H9 (cell line): ENCODE data around the gene ASTN2. TPM values are rescaled to one million over a fixed set of nuclear protein-coding genes. Genes with fewer than 3 reads are reported as not detected.

Source experiments
- DNase-seq: peaks from one replicate; pipeline ENCODE4 v3.0.0-alpha.2; 2017
- H2AFZ ChIP-seq: one replicate; pipeline ENCODE4 v1.6.1; 2013; ENCODE audit warnings: mild to moderate bottlenecking, low read length, control low read depth, moderate library complexity
- H2AK5ac ChIP-seq: 2 replicates; pipeline ENCODE4 v1.6.1; 2013; ENCODE audit warnings: low read length, control low read depth, mixed read lengths; ENCODE audit not compliant: insufficient read length
- H2BK120ac ChIP-seq: one replicate; pipeline ENCODE4 v1.6.1; 2013; ENCODE audit warnings: low read depth, mild to moderate bottlenecking, low read length, control low read depth, inconsistent platforms; ENCODE audit not compliant: poor library complexity, severe bottlenecking
- H2BK12ac ChIP-seq: 2 replicates; pipeline ENCODE4 v1.6.1; 2013; ENCODE audit warnings: low read length, control low read depth, mixed read lengths, low read depth; ENCODE audit not compliant: insufficient read length
- H2BK15ac ChIP-seq: 2 replicates; pipeline ENCODE4 v1.6.1; 2013; ENCODE audit warnings: low read depth, low read length, control low read depth
- H2BK20ac ChIP-seq: one replicate; pipeline ENCODE4 v1.6.1; 2013; ENCODE audit warnings: low read depth, mild to moderate bottlenecking, low read length, control low read depth, inconsistent platforms; ENCODE audit not compliant: poor library complexity, severe bottlenecking
- H2BK5ac ChIP-seq: 2 replicates; pipeline ENCODE4 v1.6.1; 2013; ENCODE audit warnings: low read length, control low read depth, mixed read lengths; ENCODE audit not compliant: insufficient read length
- H3K14ac ChIP-seq: 2 replicates; pipeline ENCODE4 v1.6.1; 2013; ENCODE audit warnings: low read length, control low read depth; ENCODE audit not compliant: insufficient read depth
- H3K18ac ChIP-seq: 2 replicates; pipeline ENCODE4 v1.6.1; 2013; ENCODE audit warnings: low read depth, mild to moderate bottlenecking, mixed read lengths, low read length, control low read depth; ENCODE audit not compliant: insufficient read length
- H3K23ac ChIP-seq: 2 replicates; pipeline ENCODE4 v1.6.1; 2013; ENCODE audit warnings: low read length, control low read depth, mixed read lengths, low read depth; ENCODE audit not compliant: insufficient read length
- H3K23me2 ChIP-seq: 2 replicates; pipeline ENCODE4 v1.6.1; 2013; ENCODE audit warnings: low read depth, mild to moderate bottlenecking, mixed read lengths, low read length, control low read depth; ENCODE audit not compliant: insufficient read length, poor library complexity, severe bottlenecking
- H3K27ac ChIP-seq: 2 replicates; pipeline ENCODE4 v1.5.1; 2013; ENCODE audit warnings: low read length, control low read depth, mixed read lengths, low read depth; ENCODE audit not compliant: insufficient read length
- H3K27me3 ChIP-seq: 2 replicates; pipeline ENCODE4 v1.6.1; 2013; ENCODE audit warnings: low read length, control low read depth, inconsistent platforms; ENCODE audit not compliant: insufficient read depth
- H3K4ac ChIP-seq: 2 replicates; pipeline ENCODE4 v1.6.1; 2013; ENCODE audit warnings: low read depth, mild to moderate bottlenecking, control low read depth, inconsistent platforms, low read length, moderate library complexity
- H3K4me1 ChIP-seq: 2 replicates; pipeline ENCODE4 v1.6.1; 2013; ENCODE audit warnings: low read length, control low read depth, inconsistent platforms; ENCODE audit not compliant: insufficient read depth
- H3K4me2 ChIP-seq: 2 replicates; pipeline ENCODE4 v1.6.1; 2013; ENCODE audit warnings: low read length, control low read depth, mixed read lengths; ENCODE audit not compliant: insufficient read length, insufficient read depth
- H3K56ac ChIP-seq: 2 replicates; pipeline ENCODE4 v1.6.1; 2013; ENCODE audit warnings: low read depth, mild to moderate bottlenecking, mixed read lengths, low read length, control low read depth; ENCODE audit not compliant: insufficient read length
- H3K79me1 ChIP-seq: 2 replicates; pipeline ENCODE4 v1.6.1; 2013; ENCODE audit warnings: low read depth, mild to moderate bottlenecking, moderate library complexity, low read length, control low read depth, inconsistent platforms; ENCODE audit not compliant: insufficient read depth, poor library complexity, severe bottlenecking
- H3K79me2 ChIP-seq: 2 replicates; pipeline ENCODE4 v1.6.1; 2013; ENCODE audit warnings: low read length, control low read depth, inconsistent platforms; ENCODE audit not compliant: insufficient read depth
- H3K9ac ChIP-seq: 2 replicates; pipeline ENCODE4 v1.6.1; 2013; ENCODE audit warnings: low read length, control low read depth, mixed read lengths; ENCODE audit not compliant: insufficient read length; ENCODE audit errors: extremely low read depth
- H3K9me3 ChIP-seq: one replicate; pipeline ENCODE4 v1.6.1; 2013; ENCODE audit warnings: low read depth, low read length, inconsistent platforms; ENCODE audit not compliant: control insufficient read depth
- H3T11ph ChIP-seq: one replicate; pipeline ENCODE4 v1.6.1; 2013; ENCODE audit warnings: mild to moderate bottlenecking, low read length, control low read depth, inconsistent platforms
- H4K20me1 ChIP-seq: one replicate; pipeline ENCODE4 v1.6.1; 2013; ENCODE audit not compliant: control insufficient read depth, insufficient read length, insufficient read depth
- H4K5ac ChIP-seq: 2 replicates; pipeline ENCODE4 v1.6.1; 2013; ENCODE audit warnings: low read depth, mild to moderate bottlenecking, mixed read lengths, low read length, control low read depth; ENCODE audit not compliant: insufficient read length
- H4K8ac ChIP-seq: replicated peaks from 2 replicates; pipeline ENCODE4 v1.6.1; 2013; ENCODE audit warnings: low read length, control low read depth, mixed read lengths, low read depth; ENCODE audit not compliant: insufficient read length
- H4K91ac ChIP-seq: 2 replicates; pipeline ENCODE4 v1.6.1; 2013; ENCODE audit warnings: low read depth, mild to moderate bottlenecking, moderate library complexity, mixed read lengths, low read length, control low read depth; ENCODE audit not compliant: insufficient read length
- H3K27ac Mint-ChIP-seq, 3 experiments: 2 replicates in 2 of 3; 3 replicates in 1 of 3; pipeline ENCODE4 v1.8.0; 2020 to 2021; ENCODE audit warnings: mixed read lengths in 3 of 3, mild to moderate bottlenecking in 1 of 3, moderate library complexity in 1 of 3
- H3K27me3 Mint-ChIP-seq: 2 replicates; pipeline ENCODE4 v1.8.0; 2021; ENCODE audit warnings: low read depth, mild to moderate bottlenecking, moderate library complexity, mixed read lengths
- H3K36me3 Mint-ChIP-seq, 3 experiments: 2 replicates in 2 of 3; 3 replicates in 1 of 3; pipeline ENCODE4 v1.8.0; 2020 to 2021; ENCODE audit warnings: low read depth in 3 of 3, mixed read lengths in 3 of 3; ENCODE audit not compliant: insufficient read depth in 1 of 3
- H3K4me1 Mint-ChIP-seq, 2 experiments: 2 replicates each; pipeline ENCODE4 v1.8.0; 2020; ENCODE audit warnings: mixed read lengths in 2 of 2
- H3K4me3 Mint-ChIP-seq, 2 experiments: 2 replicates in 1 of 2; 3 replicates in 1 of 2; pipeline ENCODE4 v1.8.0; 2020 to 2021; ENCODE audit warnings: mild to moderate bottlenecking in 2 of 2, mixed read lengths in 2 of 2, moderate library complexity in 1 of 2
- H3K9me3 Mint-ChIP-seq, 2 experiments: 2 replicates in 1 of 2; 3 replicates in 1 of 2; pipeline ENCODE4 v1.8.0; 2020; ENCODE audit warnings: mild to moderate bottlenecking in 2 of 2, mixed read lengths in 2 of 2, moderate library complexity in 1 of 2
- CTCF ChIP-seq: fragments of 200-600 bp; sonication (generic); conservative IDR thresholded peaks from 3 replicates; pipeline ENCODE4 v1.8.0; 2021; ENCODE audit warnings: antibody characterized with exemption, mild to moderate bottlenecking
- WGBS: extraction: QIAGEN DNeasy Blood & Tissue Kit; methylation state at CpG from one replicate; pipeline ENCODE4 v1.1.7; 2013; ENCODE audit warnings: missing lambda C conversion rate, low lambda C conversion rate, mixed read lengths; ENCODE audit not compliant: insufficient read length; ENCODE audit errors: extremely low coverage; 5-methylcytosine and 5-hydroxymethylcytosine counted together
- total RNA-seq: library from RNA; stranded (reverse); gene quantifications from 2 replicates; pipeline ENCODE4 v1.2.1, GENCODE V29; 2021

ASTN2 gene
- total RNA-seq, 1 experiment from 2014 or later: 9.7 TPM

GRCh38 chr9:116406469-116406868 lies 1008.4 kb downstream of the ASTN2 start:
- H3K23me2 ChIP-seq: no peaks in the 10 kb centered on the region
- H2BK12ac ChIP-seq: no peak overlapping the region
- Mint-ChIP-seq H3K27ac (no peak overlapping the region), H3K36me3 (no peaks in the 10 kb centered on the region), H3K4me1 (no peaks in the 10 kb centered on the region), H3K9me3 (no peaks in the 10 kb centered on the region), H3K27me3 (no peaks in the 10 kb centered on the region), H3K4me3 (no peak overlapping the region)
- no CpG with 5 or more reads among the region's 2 CpGs for WGBS
- H3K79me1 ChIP-seq: no peaks in the 10 kb centered on the region
- H3K79me2 ChIP-seq: no peaks in the 10 kb centered on the region
- H2BK120ac ChIP-seq: no peak overlapping the region
- H3T11ph ChIP-seq: no peak overlapping the region
- no peak overlapping the region for H3K18ac ChIP-seq
- H4K8ac ChIP-seq: no peak overlapping the region
- no peak overlapping the region for H3K56ac ChIP-seq
- H3K9ac ChIP-seq: no peak overlapping the region
- H3K4me2 ChIP-seq: no peak overlapping the region
- no peak for DNase-seq
- no peak overlapping the region for H2BK15ac ChIP-seq
- H2AFZ ChIP-seq: no peak overlapping the region
- H3K27me3 ChIP-seq: peaks cover 1% of the 10 kb centered on the region; the same call in 1 of the 2 replicates
- H3K9me3 ChIP-seq: no peaks in the 10 kb centered on the region
- H3K23ac ChIP-seq: no peak overlapping the region
- no peak overlapping the region for H2AK5ac ChIP-seq
- no peak overlapping the region for H4K5ac ChIP-seq
- H4K91ac ChIP-seq: no peak overlapping the region
- H2BK20ac ChIP-seq: no peak overlapping the region
- H4K20me1 ChIP-seq: no peaks in the 10 kb centered on the region
- H3K14ac ChIP-seq: no peak overlapping the region
- H3K4ac ChIP-seq: no peak overlapping the region
- no peak overlapping the region for H3K27ac ChIP-seq
- no peak overlapping the region for H2BK5ac ChIP-seq
- no peaks in the 10 kb centered on the region for H3K4me1 ChIP-seq
- no peak for TF ChIP-seq CTCF
